Right cardiac atrium (tissue), 5 donors: ENCODE data around the gene RPS18. TPM values are rescaled to one million over a fixed set of nuclear protein-coding genes. Genes with fewer than 3 reads are reported as not detected.
A peak's percentile ranks its signal among the peaks of the same experiment; 100 is the strongest.
"Not testable (repeated sequence)": the region's sequence is repeated elsewhere in the genome, so short reads cannot be mapped to it uniquely, and the experiment has no call there.

Experiments
- ATAC-seq, 2 donors: fragments of 200-7000 bp; cut with Tn5 transposase; one replicate each; pipeline versions ENCODE4 v1.8.0 to v1.9.1; 2020; ENCODE audit warnings: moderate library complexity in 2 of 2, mild to moderate bottlenecking in 1 of 2
- DNase-seq, 3 donors: peaks; one replicate each; pipeline ENCODE4 v3.0.0-alpha.2; 2020
- H3K27ac ChIP-seq: one replicate; pipeline ENCODE4 v1.5.1; 2013; ENCODE audit warnings: mild to moderate bottlenecking, low read length, control low read depth, moderate library complexity
- H3K27me3 ChIP-seq: one replicate; pipeline ENCODE4 v1.6.1; 2013; ENCODE audit not compliant: control insufficient read depth, insufficient read depth
- H3K4me1 ChIP-seq: one replicate; pipeline ENCODE4 v1.6.1; 2013; ENCODE audit warnings: low read length; ENCODE audit not compliant: control insufficient read depth, insufficient read depth
- H3K4me3 ChIP-seq: one replicate; pipeline ENCODE4 v1.5.1; 2013; ENCODE audit warnings: low read length, control low read depth
- H3K9me3 ChIP-seq: one replicate; pipeline ENCODE4 v1.6.1; 2013; ENCODE audit warnings: low read length; ENCODE audit not compliant: control insufficient read depth
- WGBS: extraction: QIAGEN DNeasy Blood & Tissue Kit; methylation state at CpG from one replicate; pipeline ENCODE4 v1.1.7; 2013; 5-methylcytosine and 5-hydroxymethylcytosine counted together
- intact Hi-C, 4 donors: fragments of 100-400 bp; cut with DNase I; formaldehyde crosslinking; loops; one replicate each; pipeline versions ENCODE4 v1.11.0 to v1.14.0; 2022 to 2023
- polyA plus RNA-seq: library from polyadenylated mRNA; stranded (reverse); fragments of 200-250 nt; gene quantifications from one replicate; pipeline ENCODE4 v1.2.3, GENCODE V29; 2013
- total RNA-seq, 4 donors: library from RNA; stranded (reverse); fragmentation: NEBNext Ultra II Directional; extraction: Animal tissue kit (Norgen Biotek cat#: 25700); gene quantifications; one replicate each; pipeline ENCODE4 v1.2.1, GENCODE V29; 2021
- donor health status: healthy with polysubstance abuse.
- donor health status: DM: no; HTN: yes; CAD: no.
- donor health status: DM: no; HTN: no; CAD: no.
- donor health status: DM: no; HTN: yes; CAD: no; lungs with severe emphysema.
- donor health status: DM: yes; HTN: yes; CAD: no.

RPS18 gene
- total and polyA plus RNA-seq, 5 donors = 1,042 to 1,903 (median 1,207) TPM

GRCh38 chr6:33279257-33279695, 7.4 kb downstream of the RPS18 start:
- H3K27ac ChIP-seq = no peak overlapping the region
- no peaks in the 10 kb centered on the region for H3K4me1 ChIP-seq
- no peaks in the 10 kb centered on the region for H3K27me3 ChIP-seq
- 75% methylated on average over 13 of the region's 13 CpGs for whole genome bisulfite sequencing
- no peak for ATAC-seq
- intact Hi-C loops = no loop called here
- H3K4me3 ChIP-seq = no peak overlapping the region
- no peaks in the 10 kb centered on the region for H3K9me3 ChIP-seq
- DNase-seq = peak in 1 of 3 donors; percentile 55

- no peak overlapping the region for H3K27ac ChIP-seq
- no peaks in the 10 kb centered on the region for H3K4me1 ChIP-seq
- no peak for ATAC-seq
- H3K9me3 ChIP-seq = no peaks in the 10 kb centered on the region
- no peaks in the 10 kb centered on the region for H3K27me3 ChIP-seq
- no peak for DNase-seq
- no peak overlapping the region for H3K4me3 ChIP-seq
- intact Hi-C loops = no loop called here
- 62% methylated on average over 5 of the region's 5 CpGs for WGBS
Measured at GRCh38 chr6:33279971-33280511, 8.2 kb downstream of the RPS18 start.

- Histone ChIP-seq H3K27me3 (no peaks in the 10 kb centered on the region), H3K4me1 (no peaks in the 10 kb centered on the region), H3K9me3 (no peaks in the 10 kb centered on the region), H3K27ac (no peak overlapping the region), H3K4me3 (no peak overlapping the region)
- DNase-seq = no peak
- no peak for ATAC-seq
- WGBS = 86% methylated on average over 6 of the region's 6 CpGs
- intact Hi-C loops = no loop called here
Measured at GRCh38 chr6:33280539-33280938, 8.7 kb downstream of the RPS18 start.

GRCh38 chr6:33285214-33285613, 13.3 kb downstream of the RPS18 start:
- H3K27me3 ChIP-seq, H3K4me3 ChIP-seq, DNase-seq, H3K27ac ChIP-seq, ATAC-seq, H3K9me3 ChIP-seq, intact Hi-C loops, H3K4me1 ChIP-seq: not testable (repeated sequence)
- WGBS = 90% methylated on average over 4 of the region's 4 CpGs

GRCh38 chr6:33286946-33287914, 15.4 kb downstream of the RPS18 start:
- no peak overlapping the region for H3K4me3 ChIP-seq
- H3K27me3 ChIP-seq = no peaks in the 10 kb centered on the region
- DNase-seq = peak in 1 of 3 donors; percentile 56
- ATAC-seq = no peak
- peaks cover 10% of the 10 kb centered on the region for H3K4me1 ChIP-seq
- H3K27ac ChIP-seq = no peak overlapping the region
- no peaks in the 10 kb centered on the region for H3K9me3 ChIP-seq
- intact Hi-C loops = no loop called here
- WGBS = 89% methylated on average over 22 of the region's 22 CpGs

GRCh38 chr6:33288141-33288920, 16.5 kb downstream of the RPS18 start:
- intact Hi-C loops = no loop called here
- DNase-seq (peak in 1 of 3 donors; percentile 57), ATAC-seq (peak in 1 of 2 donors; percentile 2)
- no peaks in the 10 kb centered on the region for H3K27me3 ChIP-seq
- H3K4me1 ChIP-seq = peaks cover 10% of the 10 kb centered on the region
- H3K9me3 ChIP-seq = no peaks in the 10 kb centered on the region
- 14% methylated on average over 21 of the region's 21 CpGs for WGBS
- peak overlapping the region; percentile 8 for H3K27ac ChIP-seq
- peak overlapping the region; percentile 99 for H3K4me3 ChIP-seq

- ATAC-seq = peak; percentile 95
- under 1% methylated on average over 43 of the region's 43 CpGs for WGBS
- peak within 1 kb of the TSS; percentile 99 for H3K4me3 ChIP-seq
- no peaks in the 10 kb centered on the region for H3K9me3 ChIP-seq
- no peaks in the 10 kb centered on the region for H3K27me3 ChIP-seq
- intact Hi-C loops = no loop called here
- H3K27ac ChIP-seq = peak within 1 kb of the TSS; percentile 85
- peaks cover 10% of the 10 kb centered on the region for H3K4me1 ChIP-seq
- DNase-seq = peak; percentile 78 to 89 (median 82)
Measured at GRCh38 chr6:33288921-33289783, 17.3 kb downstream of the RPS18 start, which contains the start of the genes PFDN6 and WDR46. PFDN6 (plus strand) TSS chr6:33289601; CDS start chr6:33289857, 256 bp downstream. WDR46 (minus strand) TSS chr6:33289239; CDS start chr6:33289170, 69 bp downstream.

GRCh38 chr6:33289784-33290315, 18.0 kb downstream of the RPS18 start:
- Histone ChIP-seq H3K4me1 (peaks cover 10% of the 10 kb centered on the region), H3K4me3 (peak overlapping the region; percentile 99), H3K9me3 (no peaks in the 10 kb centered on the region), H3K27me3 (no peaks in the 10 kb centered on the region), H3K27ac (peak overlapping the region; percentile 85)
- 4% methylated on average over 14 of the region's 14 CpGs for WGBS
- ATAC-seq = peak in 1 of 2 donors; percentile 6
- DNase-seq = no peak
- intact Hi-C loops = no loop called here

GRCh38 chr6:33290459-33290858, 18.6 kb downstream of the RPS18 start:
- no peak overlapping the region for H3K4me3 ChIP-seq
- H3K27me3 ChIP-seq = no peaks in the 10 kb centered on the region
- intact Hi-C loops = no loop called here
- H3K4me1 ChIP-seq = peaks cover 10% of the 10 kb centered on the region
- ATAC-seq (no peak), DNase-seq (no peak)
- no peaks in the 10 kb centered on the region for H3K9me3 ChIP-seq
- H3K27ac ChIP-seq = no peak overlapping the region
- WGBS = 68% methylated on average over 7 of the region's 7 CpGs
